Posterior cingulate gyrus (tissue), 11 donors: ENCODE measurements around the gene DPP9.
"Not testable (repeated sequence)": the region's sequence is repeated elsewhere in the genome, so short reads cannot be mapped to it uniquely, and the experiment has no call there.

Experiments used
- DNase-seq, 10 donors: peaks; one replicate each; pipeline versions ENCODE4 v3.0.0 to v3.0.0-alpha.2; 2020 to 2021; ENCODE audit warnings: mixed read lengths in 3 of 10
- intact Hi-C: fragments of 100-400 bp; cut with DNase I; formaldehyde crosslinking; loops from one replicate; pipeline ENCODE4 v1.15.1; 2023

Gene DPP9

GRCh38 chr19:4742723-4743646 is 19.3 kb upstream of the DPP9 start:
- no peak for DNase-seq
- intact Hi-C loops: no loop called here

GRCh38 chr19:4740092-4740491 is 16.4 kb upstream of the DPP9 start:
- no peak for DNase-seq
- intact Hi-C loops: no loop called here

GRCh38 chr19:4738734-4739133 is 15.1 kb upstream of the DPP9 start:
- no peak for DNase-seq
- intact Hi-C loops: no loop called here

GRCh38 chr19:4737955-4738600 is 14.4 kb upstream of the DPP9 start:
- intact Hi-C loops: no loop called here
- DNase-seq: no peak

GRCh38 chr19:4733755-4734345 is 10.2 kb upstream of the DPP9 start:
- intact Hi-C loops: no loop called here

GRCh38 chr19:4732680-4733114 is 9.1 kb upstream of the DPP9 start:
- intact Hi-C loops: loop anchor here (1.0 kb wide), 1 partner anchor 59 kb away; the partner anchor contains the start of gene FEM1A
- peak in 9 of 10 donors; percentile 36 to 93 (median 56) for DNase-seq

More at GRCh38 chr19:4733755-4734345, 10.2 kb upstream of the DPP9 start:
- no peak for DNase-seq

- intact Hi-C loops: no loop called here
- DNase-seq: peak in 1 of 10 donors; percentile 78
These were observed 7.1 kb upstream of the DPP9 start for GRCh38 chr19:4730740-4731171.

GRCh38 chr19:4728871-4729270 is 5.2 kb upstream of the DPP9 start:
- DNase-seq: no peak
- intact Hi-C loops: no loop called here

GRCh38 chr19:4722671-4723594 is 709 bp downstream of the DPP9 start:
- peak in 1 of 10 donors; percentile 59 for DNase-seq

GRCh38 chr19:4721196-4721595 is 2.4 kb downstream of the DPP9 start:
- intact Hi-C loops: no loop called here
- DNase-seq: no peak

More at GRCh38 chr19:4722671-4723594, 709 bp downstream of the DPP9 start:
- intact Hi-C loops: no loop called here

GRCh38 chr19:4720037-4720700 is 3.5 kb downstream of the DPP9 start:
- intact Hi-C loops: no loop called here
- peak in 1 of 10 donors; percentile 72 for DNase-seq

- DNase-seq: peak in 1 of 10 donors; percentile 64
- intact Hi-C loops: no loop called here
These were observed 4.2 kb downstream of the DPP9 start for GRCh38 chr19:4719499-4719866.

GRCh38 chr19:4717966-4718701 is 5.5 kb downstream of the DPP9 start:
- intact Hi-C loops: no loop called here
- DNase-seq: peak in 1 of 10 donors; percentile 72

- peak in 1 of 10 donors; percentile 76 for DNase-seq
- intact Hi-C loops: no loop called here
These were observed 6.3 kb downstream of the DPP9 start for GRCh38 chr19:4717191-4717965.

- DNase-seq: peak in 2 of 10 donors; percentile 25 to 85
- intact Hi-C loops: no loop called here
These were observed 8.0 kb downstream of the DPP9 start for GRCh38 chr19:4715529-4716221.

- DNase-seq, intact Hi-C loops: not testable (repeated sequence)
These were observed 8.5 kb downstream of the DPP9 start for GRCh38 chr19:4715178-4715528.

- no peak for DNase-seq
These were observed 9.6 kb downstream of the DPP9 start for GRCh38 chr19:4714016-4714415.

More at GRCh38 chr19:4714016-4714415, 9.6 kb downstream of the DPP9 start:
- intact Hi-C loops: no loop called here
